ENCODE measurements around the gene MYH4.

DNA sequence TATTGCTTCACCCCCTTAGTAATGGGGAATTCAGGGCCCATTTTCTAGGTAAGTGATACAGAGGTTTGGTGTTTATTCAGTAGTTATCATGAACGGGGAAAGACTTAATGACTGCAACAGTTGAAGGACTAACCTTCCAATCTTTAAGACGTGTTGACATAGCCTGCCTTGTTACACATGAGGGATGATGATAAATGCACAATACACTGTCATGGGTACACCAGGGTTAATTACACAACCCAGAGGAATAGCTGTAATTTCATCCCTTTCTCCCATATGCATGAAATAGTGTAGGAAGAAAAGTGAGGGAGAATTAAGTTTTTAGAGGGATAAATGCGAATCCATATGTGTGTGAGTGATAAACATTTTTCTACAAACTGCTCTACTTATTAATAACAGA is 10.7 kb downstream of the MYH4 start:
- TF ChIP-seq, protein P1, sequence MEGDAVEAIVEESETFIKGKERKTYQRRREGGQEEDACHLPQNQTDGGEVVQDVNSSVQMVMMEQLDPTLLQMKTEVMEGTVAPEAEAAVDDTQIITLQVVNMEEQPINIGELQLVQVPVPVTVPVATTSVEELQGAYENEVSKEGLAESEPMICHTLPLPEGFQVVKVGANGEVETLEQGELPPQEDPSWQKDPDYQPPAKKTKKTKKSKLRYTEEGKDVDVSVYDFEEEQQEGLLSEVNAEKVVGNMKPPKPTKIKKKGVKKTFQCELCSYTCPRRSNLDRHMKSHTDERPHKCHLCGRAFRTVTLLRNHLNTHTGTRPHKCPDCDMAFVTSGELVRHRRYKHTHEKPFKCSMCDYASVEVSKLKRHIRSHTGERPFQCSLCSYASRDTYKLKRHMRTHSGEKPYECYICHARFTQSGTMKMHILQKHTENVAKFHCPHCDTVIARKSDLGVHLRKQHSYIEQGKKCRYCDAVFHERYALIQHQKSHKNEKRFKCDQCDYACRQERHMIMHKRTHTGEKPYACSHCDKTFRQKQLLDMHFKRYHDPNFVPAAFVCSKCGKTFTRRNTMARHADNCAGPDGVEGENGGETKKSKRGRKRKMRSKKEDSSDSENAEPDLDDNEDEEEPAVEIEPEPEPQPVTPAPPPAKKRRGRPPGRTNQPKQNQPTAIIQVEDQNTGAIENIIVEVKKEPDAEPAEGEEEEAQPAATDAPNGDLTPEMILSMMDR (conservative IDR thresholded peaks at IDR 0.05 in 1 of 2, IDR thresholded peaks at IDR 0.05 in 1 of 2; ENCODE audit: low read depth in 1 of 2, low read length in 2 of 2): no peak
- TF ChIP-seq EZH2 (IDR thresholded peaks at IDR 0.05; ENCODE audit: low read length, missing control alignments): no peak

All from fibroblast of lung (primary cell).